Fibroblast of lung (primary cell): ENCODE data around the gene RASGEF1C. TPM values are rescaled to one million over a fixed set of nuclear protein-coding genes. Genes with fewer than 3 reads are reported as not detected.

Source experiments
- DNase-seq, 2 donors: peaks; one replicate each; pipeline versions ENCODE4 v3.0.0 to v3.0.0-alpha.2; 2010; ENCODE audit warnings: low read depth in 2 of 2
- H2AFZ ChIP-seq: 2 replicates; pipeline ENCODE4 v1.5.1; 2012; ENCODE audit warnings: low read length, control low read depth, inconsistent platforms
- H3K27ac ChIP-seq: 2 replicates; pipeline ENCODE4 v1.5.1; 2011; ENCODE audit warnings: low read length, control low read depth; ENCODE audit not compliant: insufficient read depth
- H3K27me3 ChIP-seq: 2 replicates; pipeline ENCODE4 v1.5.1; 2011; ENCODE audit warnings: mild to moderate bottlenecking, low read length; ENCODE audit not compliant: control insufficient read depth, insufficient read depth
- H3K36me3 ChIP-seq: 2 replicates; pipeline ENCODE4 v1.5.1; 2011; ENCODE audit warnings: low read length; ENCODE audit not compliant: control insufficient read depth, insufficient read depth
- H3K4me1 ChIP-seq: 2 replicates; pipeline ENCODE4 v1.5.1; 2011; ENCODE audit warnings: low read length; ENCODE audit not compliant: control insufficient read depth, insufficient read depth; ENCODE audit errors: extremely low read depth
- H3K4me2 ChIP-seq: 2 replicates; pipeline ENCODE4 v1.5.1; 2011; ENCODE audit warnings: low read length, control low read depth; ENCODE audit not compliant: insufficient read depth; ENCODE audit errors: extremely low read depth
- H3K4me3 ChIP-seq, 4 experiments: fragments of 200-600 bp in 1 of 4; sonication (generic) in 1 of 4; replicated peaks in 1 of 4; 2 replicates each; pipeline ENCODE4 v1.5.1; 2011 to 2016; ENCODE audit warnings: low read length in 4 of 4, low read depth in 3 of 4, mild to moderate bottlenecking in 3 of 4, control low read depth in 2 of 4, inconsistent platforms in 1 of 4, mixed read lengths in 1 of 4; ENCODE audit not compliant: insufficient read depth in 1 of 4; ENCODE audit errors: control extremely low read depth in 1 of 4
- H3K79me2 ChIP-seq: 2 replicates; pipeline ENCODE4 v1.5.1; 2012; ENCODE audit warnings: mild to moderate bottlenecking, low read length, inconsistent platforms; ENCODE audit not compliant: control insufficient read depth, insufficient read depth
- H3K9ac ChIP-seq: 2 replicates; pipeline ENCODE4 v1.5.1; 2011; ENCODE audit warnings: mild to moderate bottlenecking, low read length, control low read depth; ENCODE audit not compliant: insufficient read depth
- H3K9me3 ChIP-seq: 2 replicates; pipeline ENCODE4 v1.5.1; 2012; ENCODE audit warnings: low read depth, low read length; ENCODE audit not compliant: control insufficient read depth, insufficient read depth
- H4K20me1 ChIP-seq: 2 replicates; pipeline ENCODE4 v1.5.1; 2011; ENCODE audit warnings: low read length; ENCODE audit not compliant: control insufficient read depth, insufficient read depth; ENCODE audit errors: extremely low read depth
- EZH2 ChIP-seq: IDR thresholded peaks from 2 replicates; pipeline ENCODE4 v1.5.1; 2012; ENCODE audit warnings: low read length, control low read depth, mild to moderate bottlenecking; ENCODE audit errors: missing control alignments
- polyA plus RNA-seq, 2 donors: library from polyadenylated mRNA; depleted of rRNA in 1 of 2; stranded (reverse) in 1 of 2; unstranded in 1 of 2; fragments of >200 nt; gene quantifications; 2 replicates each; pipeline ENCODE4 v1.2.1, GENCODE V29; 2011 to 2012; ENCODE audit warnings: missing spikeins in 1 of 2
- total RNA-seq: library from RNA; depleted of rRNA; stranded (reverse); fragments of >200 nt; gene quantifications from 2 replicates; pipeline ENCODE4 v1.2.1, GENCODE V29; 2014
- TF ChIP-seq, protein P1 (sequence below), 2 donors: IDR thresholded peaks in 1 of 2; conservative IDR thresholded peaks in 1 of 2; 1 replicate in 1 of 2; 2 replicates in 1 of 2; pipeline ENCODE4 v1.5.1; 2011 to 2012; ENCODE audit warnings: low read length in 2 of 2, control low read depth in 1 of 2, inconsistent platforms in 1 of 2, low read depth in 1 of 2, mild to moderate bottlenecking in 1 of 2

Gene RASGEF1C
- total and polyA plus RNA-seq, 2 donors (not counting 1 experiment from before 2014, with no cell fraction given): under 0.01 TPM; not detected in 1

DNA sequence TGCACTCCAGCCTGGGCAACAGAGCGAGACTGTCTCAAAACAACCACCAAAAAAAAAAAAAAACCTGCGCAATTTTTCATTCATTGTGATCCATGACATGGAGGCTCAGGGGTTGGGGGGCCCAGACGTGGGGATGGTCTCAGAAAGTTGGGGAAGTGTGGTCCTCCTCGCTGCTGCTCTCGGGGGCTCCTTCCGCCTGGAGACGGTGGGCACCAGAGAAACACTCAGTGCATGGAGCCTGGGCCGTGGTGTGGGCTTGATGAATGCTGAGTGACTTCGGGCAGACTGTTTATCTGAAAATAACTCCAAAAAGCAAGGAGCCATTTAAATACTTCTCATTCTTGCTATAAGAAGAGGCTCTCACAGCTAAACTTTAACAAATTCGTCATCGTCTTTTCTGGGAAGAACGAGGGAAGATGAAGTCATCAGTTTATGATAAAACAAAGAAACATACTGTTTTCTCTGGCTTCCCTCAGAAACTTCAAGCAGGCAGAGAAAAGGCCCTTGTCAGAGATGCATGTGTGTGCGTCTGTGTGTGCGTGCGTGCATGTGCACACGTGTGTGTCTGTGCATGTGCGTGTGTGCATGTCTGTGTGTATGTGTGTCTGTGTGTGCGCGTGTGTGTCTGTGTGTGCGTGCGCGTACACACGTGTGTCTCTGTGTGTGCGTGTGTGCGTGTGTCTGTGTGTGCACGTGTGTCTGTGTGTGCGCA is 35.0 kb downstream of the RASGEF1C start:
- no peak for TF ChIP-seq EZH2
- TF ChIP-seq, protein P1, sequence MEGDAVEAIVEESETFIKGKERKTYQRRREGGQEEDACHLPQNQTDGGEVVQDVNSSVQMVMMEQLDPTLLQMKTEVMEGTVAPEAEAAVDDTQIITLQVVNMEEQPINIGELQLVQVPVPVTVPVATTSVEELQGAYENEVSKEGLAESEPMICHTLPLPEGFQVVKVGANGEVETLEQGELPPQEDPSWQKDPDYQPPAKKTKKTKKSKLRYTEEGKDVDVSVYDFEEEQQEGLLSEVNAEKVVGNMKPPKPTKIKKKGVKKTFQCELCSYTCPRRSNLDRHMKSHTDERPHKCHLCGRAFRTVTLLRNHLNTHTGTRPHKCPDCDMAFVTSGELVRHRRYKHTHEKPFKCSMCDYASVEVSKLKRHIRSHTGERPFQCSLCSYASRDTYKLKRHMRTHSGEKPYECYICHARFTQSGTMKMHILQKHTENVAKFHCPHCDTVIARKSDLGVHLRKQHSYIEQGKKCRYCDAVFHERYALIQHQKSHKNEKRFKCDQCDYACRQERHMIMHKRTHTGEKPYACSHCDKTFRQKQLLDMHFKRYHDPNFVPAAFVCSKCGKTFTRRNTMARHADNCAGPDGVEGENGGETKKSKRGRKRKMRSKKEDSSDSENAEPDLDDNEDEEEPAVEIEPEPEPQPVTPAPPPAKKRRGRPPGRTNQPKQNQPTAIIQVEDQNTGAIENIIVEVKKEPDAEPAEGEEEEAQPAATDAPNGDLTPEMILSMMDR (conservative IDR thresholded peaks at IDR 0.05 in 1 of 2, IDR thresholded peaks at IDR 0.05 in 1 of 2; ENCODE audit: low read depth in 1 of 2, low read length in 2 of 2): no peak
- Histone ChIP-seq H3K4me2 (no peak overlapping the region), H3K27me3 (no peaks in the 10 kb centered on the region), H3K27ac (peak overlapping the region; percentile 23), H2AFZ (no peak overlapping the region), H3K9me3 (no peaks in the 10 kb centered on the region), H4K20me1 (no peaks in the 10 kb centered on the region), H3K36me3 (no peaks in the 10 kb centered on the region), H3K79me2 (no peaks in the 10 kb centered on the region), H3K9ac (no peak overlapping the region), H3K4me1 (no peaks in the 10 kb centered on the region), H3K4me3 (no peak overlapping the region)
- peak; percentile 87 to 89 for DNase-seq

DNA sequence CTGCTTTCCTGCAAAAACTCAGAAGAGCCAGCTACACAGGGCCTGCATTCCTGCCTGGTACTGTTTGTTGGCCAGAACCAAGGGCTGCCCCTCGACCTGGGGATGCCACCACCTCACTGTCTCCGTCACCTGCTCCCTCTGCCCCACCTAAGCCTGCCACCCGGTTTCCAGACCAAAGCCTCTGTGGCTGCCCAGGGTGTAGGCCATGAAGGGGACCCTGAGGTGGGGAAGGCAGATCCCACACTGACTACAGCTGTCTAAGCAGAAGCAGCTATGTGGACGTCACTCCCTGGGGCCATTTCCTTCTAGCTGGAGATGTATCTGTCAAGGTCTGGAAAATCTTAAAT is 35.8 kb downstream of the RASGEF1C start:
- DNase-seq: no peak
- no peaks in the 10 kb centered on the region for H3K9me3 ChIP-seq

DNA sequence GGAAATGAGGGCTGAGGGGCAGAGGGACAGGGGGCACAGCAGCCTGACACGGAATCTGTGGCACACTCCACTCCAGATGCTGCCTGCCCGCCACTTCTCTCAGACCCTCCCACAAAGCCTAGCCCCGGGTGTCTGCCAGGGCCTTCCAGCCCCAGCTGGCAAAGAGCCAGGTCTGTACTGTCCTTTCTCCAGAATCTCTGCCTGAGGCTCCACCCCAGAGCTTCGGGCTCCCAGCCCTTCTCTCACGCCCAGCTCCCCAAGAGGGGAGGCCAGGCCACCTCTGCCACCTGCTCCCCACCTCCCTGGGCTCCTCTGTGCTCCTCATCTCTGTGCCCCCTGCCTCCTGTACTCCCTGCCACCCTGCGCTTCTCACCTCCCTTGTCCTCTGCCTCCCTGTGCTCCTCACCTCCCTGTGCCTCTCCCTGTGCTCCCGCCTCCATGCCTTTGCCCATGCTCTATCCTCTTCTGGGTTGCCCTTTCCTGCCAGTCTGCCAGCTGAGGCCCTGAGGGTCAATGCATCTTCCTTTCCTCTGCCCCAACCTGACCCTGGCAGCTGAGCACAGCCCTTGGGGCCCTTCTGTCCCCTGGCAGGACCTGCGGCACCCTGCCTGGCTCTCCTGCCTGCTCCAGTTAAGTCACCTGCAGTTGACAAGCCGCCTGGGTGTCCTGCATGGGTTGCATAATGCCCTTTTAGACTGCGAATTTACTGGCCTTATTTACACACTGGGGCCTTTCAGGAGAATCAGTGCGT is 36.4 kb downstream of the RASGEF1C start:
- H3K4me3 ChIP-seq: no peak overlapping the region
- H3K9me3 ChIP-seq: no peaks in the 10 kb centered on the region
- H3K27ac ChIP-seq: no peak overlapping the region
- DNase-seq: peak in 1 of 2 donors; percentile 32
- H3K36me3 ChIP-seq: no peaks in the 10 kb centered on the region
- no peaks in the 10 kb centered on the region for H3K79me2 ChIP-seq
- no peaks in the 10 kb centered on the region for H4K20me1 ChIP-seq
- H2AFZ ChIP-seq: no peak overlapping the region
- H3K9ac ChIP-seq: no peak overlapping the region
- TF ChIP-seq EZH2: no peak
- TF ChIP-seq, protein P1 (conservative IDR thresholded peaks at IDR 0.05 in 1 of 2, IDR thresholded peaks at IDR 0.05 in 1 of 2; ENCODE audit: low read depth in 1 of 2, low read length in 2 of 2): no peak
- H3K4me1 ChIP-seq: no peaks in the 10 kb centered on the region
- no peaks in the 10 kb centered on the region for H3K27me3 ChIP-seq
- H3K4me2 ChIP-seq: no peak overlapping the region

More for the DNA sequence above, 35.8 kb downstream of the RASGEF1C start:
- Histone ChIP-seq H3K9ac (no peak overlapping the region), H3K4me1 (no peaks in the 10 kb centered on the region), H4K20me1 (no peaks in the 10 kb centered on the region), H3K79me2 (no peaks in the 10 kb centered on the region), H3K27ac (no peak overlapping the region), H3K4me2 (no peak overlapping the region), H3K4me3 (no peak overlapping the region), H3K27me3 (no peaks in the 10 kb centered on the region), H2AFZ (no peak overlapping the region), H3K36me3 (no peaks in the 10 kb centered on the region)
- no peak for TF ChIP-seq EZH2
- TF ChIP-seq, protein P1 (conservative IDR thresholded peaks at IDR 0.05 in 1 of 2, IDR thresholded peaks at IDR 0.05 in 1 of 2; ENCODE audit: low read depth in 1 of 2, low read length in 2 of 2): no peak
